ENCODE results near the gene MFAP4. TPM values are rescaled to one million over a fixed set of nuclear protein-coding genes. Genes with fewer than 3 reads are reported as not detected.

MFAP4 gene
- total RNA-seq, 1 experiment from 2014 or later: 0.52 TPM

GRCh38 chr17:19360772-19361171, 26.2 kb downstream of the MFAP4 start:
- H3K4me1 ChIP-seq (ENCODE audit: control insufficient read depth in 1 of 2, insufficient read depth in 2 of 2, low read length in 2 of 2): peaks cover 9 to 28% of the 10 kb centered on the region in 2 experiments
- BruUV-seq (replicated peaks): no TSS peak
- 0 out of 2 replicates have a peak, but pooled peaks cover 12% of the 10 kb centered on the region for H3K79me2 ChIP-seq (ENCODE audit: insufficient read depth, low read length)
- H3K9me3 ChIP-seq (ENCODE audit: control insufficient read depth in 1 of 2, insufficient read depth in 1 of 2, low read depth in 1 of 2, low read length in 2 of 2): no peaks in the 10 kb centered on the region
- intact Hi-C loops (cut with micrococcal nuclease): loop anchor here (5.0 kb wide), 2 partner anchors 147 to 392 kb away; no protein-coding TSS in a partner anchor
- RAD21 ChIA-PET (ENCODE audit: low non-redundant PET in 1 of 2, low total read pairs in 2 of 2, uncharacterized antibody in 2 of 2, unreplicated experiment in 2 of 2): no interaction called here
- CTCF ChIA-PET: interaction anchor here (2.9 kb wide), 1 partner anchor 17 kb away, joined by 41 read pairs; the partner anchor contains the start of gene MAPK7
- H3K27me3 ChIP-seq (ENCODE audit: insufficient read depth, low read length): no peaks in the 10 kb centered on the region
- H2AFZ ChIP-seq (ENCODE audit: low read depth, low read length, poor library complexity, severe bottlenecking): no peak overlapping the region
- POLR2A ChIA-PET: no interaction called here
- peak overlapping the region; percentile 86; the same call in 1 of the 2 replicates for H3K4me2 ChIP-seq (ENCODE audit: low read length)
- no peak overlapping the region for H3K9ac ChIP-seq (ENCODE audit: low read length)
- H3K4me3 ChIP-seq (replicated peaks in 1 of 2; ENCODE audit: low read depth in 1 of 2, low read length in 2 of 2): no peak overlapping the region
- no peak for ATAC-seq
- no peaks in the 10 kb centered on the region for H3K9me2 ChIP-seq (ENCODE audit: insufficient read depth)
- no peak for TF ChIP-seq FOSL1 (IDR thresholded peaks at IDR 0.05; ENCODE audit: low read depth)
- no peak for TF ChIP-seq RAD21 (IDR thresholded peaks at IDR 0.05; ENCODE audit: low read depth)
- no peak for TF ChIP-seq JUND (IDR thresholded peaks at IDR 0.05)
- TF ChIP-seq SIN3A (IDR thresholded peaks at IDR 0.05; ENCODE audit: low read depth): no peak
- TF ChIP-seq EZH2phosphoT487 (IDR thresholded peaks at IDR 0.05; ENCODE audit: borderline replicate concordance): no peak
- TF ChIP-seq EZH2 (IDR thresholded peaks at IDR 0.05): no peak
- no peak for TF ChIP-seq SP1 (IDR thresholded peaks at IDR 0.05; ENCODE audit: low read depth)
- no peak for TF ChIP-seq SRF (IDR thresholded peaks at IDR 0.05; ENCODE audit: low read depth)
- TF ChIP-seq, protein P1, sequence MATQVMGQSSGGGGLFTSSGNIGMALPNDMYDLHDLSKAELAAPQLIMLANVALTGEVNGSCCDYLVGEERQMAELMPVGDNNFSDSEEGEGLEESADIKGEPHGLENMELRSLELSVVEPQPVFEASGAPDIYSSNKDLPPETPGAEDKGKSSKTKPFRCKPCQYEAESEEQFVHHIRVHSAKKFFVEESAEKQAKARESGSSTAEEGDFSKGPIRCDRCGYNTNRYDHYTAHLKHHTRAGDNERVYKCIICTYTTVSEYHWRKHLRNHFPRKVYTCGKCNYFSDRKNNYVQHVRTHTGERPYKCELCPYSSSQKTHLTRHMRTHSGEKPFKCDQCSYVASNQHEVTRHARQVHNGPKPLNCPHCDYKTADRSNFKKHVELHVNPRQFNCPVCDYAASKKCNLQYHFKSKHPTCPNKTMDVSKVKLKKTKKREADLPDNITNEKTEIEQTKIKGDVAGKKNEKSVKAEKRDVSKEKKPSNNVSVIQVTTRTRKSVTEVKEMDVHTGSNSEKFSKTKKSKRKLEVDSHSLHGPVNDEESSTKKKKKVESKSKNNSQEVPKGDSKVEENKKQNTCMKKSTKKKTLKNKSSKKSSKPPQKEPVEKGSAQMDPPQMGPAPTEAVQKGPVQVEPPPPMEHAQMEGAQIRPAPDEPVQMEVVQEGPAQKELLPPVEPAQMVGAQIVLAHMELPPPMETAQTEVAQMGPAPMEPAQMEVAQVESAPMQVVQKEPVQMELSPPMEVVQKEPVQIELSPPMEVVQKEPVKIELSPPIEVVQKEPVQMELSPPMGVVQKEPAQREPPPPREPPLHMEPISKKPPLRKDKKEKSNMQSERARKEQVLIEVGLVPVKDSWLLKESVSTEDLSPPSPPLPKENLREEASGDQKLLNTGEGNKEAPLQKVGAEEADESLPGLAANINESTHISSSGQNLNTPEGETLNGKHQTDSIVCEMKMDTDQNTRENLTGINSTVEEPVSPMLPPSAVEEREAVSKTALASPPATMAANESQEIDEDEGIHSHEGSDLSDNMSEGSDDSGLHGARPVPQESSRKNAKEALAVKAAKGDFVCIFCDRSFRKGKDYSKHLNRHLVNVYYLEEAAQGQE (IDR thresholded peaks at IDR 0.05; ENCODE audit: low read depth): no peak
- H3K36me3 ChIP-seq (ENCODE audit: control insufficient read depth in 1 of 2, insufficient read depth in 2 of 2, low read length in 2 of 2): peaks cover 7 to 10% of the 10 kb centered on the region in 2 experiments; a peak in 2 of 4 replicates
- no peak overlapping the region for H3K27ac ChIP-seq (ENCODE audit: low read depth, low read length)
- no peaks in the 10 kb centered on the region for H4K20me1 ChIP-seq (ENCODE audit: insufficient read depth)
- no peak for DNase-seq (ENCODE audit: low read depth, low spot score)
